ENCODE data around the gene ATP5F1D.
A peak's percentile ranks its signal among the peaks of the same experiment; 100 is the strongest.

Gene ATP5F1D

GRCh38 chr19:1270854-1271527 lies 29.4 kb downstream of the ATP5F1D start:
- DNase-seq (ENCODE audit: low read depth), result no peak

- DNase-seq (ENCODE audit: low read depth), result no peak
Observed at GRCh38 chr19:1271528-1272422, 30.2 kb downstream of the ATP5F1D start.

DNA sequence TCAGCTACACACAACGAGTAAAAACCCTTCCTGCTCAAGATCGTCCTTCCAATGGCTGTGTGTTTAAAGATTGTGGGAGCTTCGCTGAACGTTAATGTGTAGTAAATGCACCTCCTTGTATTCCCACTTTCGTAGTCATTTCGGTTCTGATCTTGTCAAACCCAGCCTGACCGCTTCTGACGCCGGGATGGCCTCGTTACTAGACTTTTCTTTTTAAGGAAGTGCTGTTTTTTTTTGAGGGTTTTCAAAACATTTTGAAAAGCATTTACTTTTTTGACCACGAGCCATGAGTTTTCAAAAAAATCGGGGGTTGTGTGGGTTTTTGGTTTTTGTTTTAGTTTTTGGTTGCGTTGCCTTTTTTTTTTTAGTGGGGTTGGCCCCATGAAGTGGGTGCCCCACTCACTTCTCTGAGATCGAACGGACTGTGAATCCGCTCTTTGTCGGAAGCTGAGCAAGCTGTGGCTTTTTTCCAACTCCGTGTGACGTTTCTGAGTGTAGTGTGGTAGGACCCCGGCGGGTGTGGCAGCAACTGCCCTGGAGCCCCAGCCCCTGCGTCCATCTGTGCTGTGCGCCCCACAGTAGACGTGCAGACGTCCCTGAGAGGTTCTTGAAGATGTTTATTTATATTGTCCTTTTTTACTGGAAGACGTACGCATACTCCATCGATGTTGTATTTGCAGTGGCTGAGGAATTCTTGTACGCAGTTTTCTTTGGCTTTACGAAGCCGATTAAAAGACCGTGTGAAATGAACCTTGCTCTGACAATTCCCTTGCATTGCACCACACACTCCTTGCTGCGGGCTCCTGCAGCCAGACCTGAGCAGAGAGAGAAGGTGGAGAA lies 31.1 kb downstream of the ATP5F1D start:
- no peak for DNase-seq (ENCODE audit: low read depth)

- DNase-seq (ENCODE audit: low read depth), result no peak
Observed at GRCh38 chr19:1273263-1274041, 31.9 kb downstream of the ATP5F1D start.

DNA sequence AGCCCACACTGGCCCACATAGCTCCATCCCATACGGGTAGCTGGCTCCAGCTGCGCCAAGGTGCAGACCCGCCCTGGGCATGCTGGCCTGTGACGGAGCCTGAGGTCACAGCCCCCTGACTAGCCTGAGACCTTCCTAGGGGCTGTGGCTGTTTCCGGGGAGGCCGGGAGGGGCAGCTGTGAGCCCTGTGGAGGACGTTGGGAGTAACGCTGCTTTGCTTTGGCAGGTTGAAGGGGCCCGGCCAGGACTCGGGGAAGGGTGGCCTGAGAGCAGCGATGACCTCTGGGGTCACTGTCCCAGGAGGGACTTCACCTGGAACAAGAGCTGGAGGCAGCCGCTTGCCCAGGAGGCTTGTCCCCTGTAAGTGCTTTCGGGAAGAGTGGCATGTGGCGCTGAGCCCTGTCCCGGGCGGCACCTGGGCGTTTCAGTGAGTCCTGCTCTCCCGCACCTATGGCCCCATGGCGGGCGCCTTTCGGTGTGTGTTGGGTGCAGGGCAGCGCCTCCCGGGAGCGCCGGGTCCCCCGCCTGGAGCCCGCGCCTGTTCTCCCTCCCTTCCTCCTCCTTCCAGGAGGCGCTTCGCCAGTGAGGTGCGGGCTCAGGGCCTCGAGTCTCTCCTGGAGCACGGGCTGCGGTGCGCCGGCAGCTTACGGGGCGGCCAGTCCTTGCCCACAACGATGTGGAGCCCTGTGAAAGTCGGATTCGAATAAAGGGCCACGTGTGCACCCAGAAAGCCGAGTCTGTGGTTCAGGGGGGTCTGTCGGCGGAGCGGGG lies 32.7 kb downstream of the ATP5F1D start:
- no peak for DNase-seq (ENCODE audit: low read depth)

GRCh38 chr19:1274852-1275259 lies 33.3 kb downstream of the ATP5F1D start:
- DNase-seq (ENCODE audit: low read depth), result no peak

GRCh38 chr19:1275260-1275975 lies 33.9 kb downstream of the ATP5F1D start, which contains the start of gene FAM174C:
Gene FAM174C, plus strand, starts transcription at chr19:1275530. Its CDS starts 20 bp downstream, at chr19:1275550.
- peak; percentile 93 for DNase-seq (ENCODE audit: low read depth)

- DNase-seq (ENCODE audit: low read depth), result no peak
Observed at GRCh38 chr19:1275976-1276627, 34.6 kb downstream of the ATP5F1D start.

DNA sequence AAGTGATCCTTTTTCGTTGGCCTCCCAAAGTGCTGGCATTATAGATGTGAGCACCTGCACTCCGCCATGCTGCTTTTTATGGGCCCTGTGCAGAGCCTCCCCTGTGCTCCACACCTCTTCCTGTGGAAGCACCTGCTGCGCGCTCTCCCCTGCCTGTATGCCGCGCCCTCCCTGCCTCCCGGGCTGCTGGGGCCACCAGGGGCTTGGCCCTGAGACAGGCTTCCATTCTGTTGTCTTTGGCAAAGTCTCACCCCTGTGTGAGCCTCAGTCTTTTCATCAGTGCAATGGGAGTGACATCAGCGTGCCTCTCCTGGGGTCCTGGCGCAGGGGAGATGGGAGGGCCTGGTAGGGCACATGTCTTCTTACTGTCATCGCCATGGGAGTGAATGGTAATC lies 35.1 kb downstream of the ATP5F1D start:
- DNase-seq (ENCODE audit: low read depth), result no peak

DNA sequence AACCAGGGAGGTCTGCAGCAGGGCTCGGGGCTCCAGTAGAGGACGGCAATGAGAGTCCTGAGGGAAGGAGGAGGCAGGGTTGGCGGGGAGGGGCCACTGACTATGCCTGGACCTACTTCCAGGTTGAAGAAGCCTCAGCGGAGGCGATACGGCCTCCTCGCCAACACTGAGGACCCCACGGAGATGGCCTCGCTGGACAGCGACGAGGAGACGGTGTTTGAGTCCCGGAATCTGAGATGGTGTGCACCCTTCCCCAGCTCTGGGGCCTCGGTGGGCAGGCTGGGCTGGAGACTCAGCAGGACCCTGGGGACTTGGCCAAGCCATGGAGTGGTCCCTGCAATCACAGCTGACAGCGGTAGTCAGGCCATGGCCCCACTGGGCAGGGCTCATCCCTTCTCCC lies 35.5 kb downstream of the ATP5F1D start:
- DNase-seq (ENCODE audit: low read depth), result no peak

- no peak for DNase-seq (ENCODE audit: low read depth)
Observed at GRCh38 chr19:1278074-1278473, 36.5 kb downstream of the ATP5F1D start.

GRCh38 chr19:1278713-1279660 lies 37.4 kb downstream of the ATP5F1D start:
- DNase-seq (ENCODE audit: low read depth), result no peak

DNA sequence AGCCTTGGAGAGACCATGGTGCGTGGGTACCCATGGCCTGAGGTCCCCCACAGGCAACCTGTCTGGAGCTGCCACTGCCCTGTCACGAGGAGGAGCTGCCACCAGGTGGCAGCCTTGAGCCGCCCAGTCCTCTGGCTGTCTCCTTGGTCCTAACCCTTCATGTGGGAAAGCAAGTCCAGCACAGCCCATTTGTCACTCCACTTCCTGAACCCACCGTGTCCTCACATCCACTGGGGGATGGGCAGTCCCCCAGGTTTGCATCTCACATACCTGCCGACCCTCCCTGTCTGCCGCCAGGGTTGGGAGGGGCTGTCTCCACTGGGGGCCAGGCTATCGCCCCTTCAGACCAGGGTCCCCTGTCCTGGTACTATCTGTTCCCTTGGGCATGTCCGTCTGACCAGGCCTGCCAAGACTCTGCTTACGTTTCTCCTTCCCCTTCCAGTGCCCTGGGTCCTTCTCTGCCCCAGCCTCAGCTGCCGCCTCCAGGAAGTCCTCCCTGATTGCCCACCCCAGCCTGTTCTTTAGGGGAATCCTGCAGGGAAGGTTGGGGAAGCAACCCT lies 38.3 kb downstream of the ATP5F1D start:
- DNase-seq (ENCODE audit: low read depth), result peak; percentile 58

DNA sequence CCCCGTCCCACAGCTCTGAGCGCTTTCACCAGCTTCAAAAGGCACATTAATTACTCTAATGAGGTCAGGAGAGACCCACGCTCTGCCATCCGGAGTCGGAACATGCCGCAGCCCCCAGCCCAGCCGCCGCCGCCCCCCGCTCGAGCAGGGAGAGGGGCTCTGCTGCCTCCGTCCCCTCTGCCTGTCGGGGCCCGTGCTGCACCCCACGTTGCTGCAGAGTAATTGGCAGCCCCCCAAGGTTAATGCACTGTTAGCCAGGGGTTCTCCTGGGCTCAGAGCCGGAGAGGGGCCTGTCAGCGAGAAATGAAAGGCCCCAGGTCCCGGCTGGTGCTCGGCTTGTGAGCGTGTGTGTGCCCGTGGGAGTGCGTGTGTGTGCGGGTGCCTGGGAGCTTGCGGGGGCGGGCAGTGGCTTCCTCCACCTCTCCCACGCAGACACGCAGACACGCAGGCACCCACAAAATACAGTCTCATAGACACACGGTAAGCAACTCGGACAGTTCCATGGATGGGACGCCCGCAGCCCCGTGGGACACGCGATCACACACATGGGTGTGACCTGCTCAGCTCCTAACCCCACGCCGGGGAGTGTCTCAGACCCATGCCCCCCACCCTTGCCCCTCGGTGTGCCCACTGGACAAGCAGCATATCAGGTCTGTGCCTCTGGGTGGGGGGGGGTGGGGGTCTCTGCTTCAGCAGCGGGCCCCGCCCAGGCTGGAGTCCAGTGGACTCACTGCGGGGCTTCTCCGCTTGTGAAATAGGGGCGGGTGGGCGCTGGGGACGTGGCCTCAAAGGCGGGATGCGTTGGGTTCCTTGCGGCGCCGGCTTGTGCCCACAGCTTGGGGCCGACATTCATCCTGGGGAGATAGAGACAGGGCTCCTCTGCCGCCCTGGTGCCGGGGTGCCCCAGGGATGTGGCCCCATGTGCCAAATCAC lies 39.4 kb downstream of the ATP5F1D start:
- no peak for DNase-seq (ENCODE audit: low read depth)

GRCh38 chr19:1281569-1282287 lies 40.2 kb downstream of the ATP5F1D start:
- DNase-seq (ENCODE audit: low read depth), result no peak

DNA sequence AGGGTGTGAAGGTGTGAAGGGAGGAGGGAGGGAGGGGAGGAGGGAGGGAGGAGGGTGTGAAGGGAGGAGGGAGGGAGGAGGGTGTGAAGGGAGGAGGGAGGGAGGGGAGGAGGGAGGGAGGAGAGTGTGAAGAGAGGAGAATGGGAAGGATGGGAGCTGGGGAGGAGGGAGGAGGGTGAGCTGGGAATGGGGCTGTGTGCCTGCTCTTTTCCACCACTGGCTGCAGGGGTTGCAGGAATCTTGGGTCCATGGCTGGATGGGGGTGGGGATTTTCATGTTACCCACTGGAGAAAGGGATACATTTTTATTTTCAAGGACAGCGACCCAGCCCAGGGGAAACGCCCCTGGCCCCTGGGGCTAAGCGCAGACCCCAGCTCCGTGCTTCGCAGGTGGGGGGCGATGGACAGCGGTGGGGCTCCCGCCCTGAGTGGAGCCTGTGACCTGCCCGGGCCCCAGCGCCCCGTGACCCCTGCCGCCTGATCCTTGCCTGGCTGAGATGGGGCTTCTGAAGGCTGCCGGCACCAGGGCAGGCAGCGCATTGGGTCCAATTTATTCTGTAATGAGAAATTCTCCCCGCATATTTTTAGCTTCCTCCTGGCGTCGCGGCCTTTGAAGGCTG lies 41.1 kb downstream of the ATP5F1D start:
- no peak for DNase-seq (ENCODE audit: low read depth)

All from stimulated activated CD8-positive, alpha-beta memory T cell treated with anti-CD3 and anti-CD28 coated beads, Interleukin-15, amount 100 ng/mL, for 1 hour (primary cell).